HepG2 (cell line): Measurements from ENCODE around the gene ESF1. TPM values are rescaled to one million over a fixed set of nuclear protein-coding genes. Genes with fewer than 3 reads are reported as not detected.

Experiments
- ATF1 ChIP-seq: IDR thresholded peaks from 2 replicates; pipeline ENCODE4 v1.6.1; 2016; ENCODE audit warnings: mild to moderate bottlenecking, control low read depth
- CAMTA2 ChIP-seq: sonication (generic); formaldehyde crosslinking; IDR thresholded peaks from 2 replicates; pipeline ENCODE4 v1.4.0; 2020; ENCODE audit warnings: mild to moderate bottlenecking, missing genetic modification reagents, borderline replicate concordance
- CC2D1A ChIP-seq: sonication (generic); formaldehyde crosslinking; IDR thresholded peaks from 2 replicates; pipeline ENCODE4 v1.8.1; 2023; ENCODE audit warnings: mild to moderate bottlenecking, missing genetic modification reagents
- EZH2 ChIP-seq: conservative IDR thresholded peaks from 2 replicates; pipeline ENCODE4 v1.6.1; 2012; ENCODE audit warnings: mild to moderate bottlenecking, low read depth, low read length, moderate library complexity
- FOXA3 ChIP-seq: IDR thresholded peaks from 2 replicates; pipeline ENCODE4 v1.6.1; 2016; ENCODE audit warnings: missing genetic modification reagents, missing compliant biosample characterization
- GTF2F1 ChIP-seq: fragments of 150-350 bp; IDR thresholded peaks from 2 replicates; pipeline ENCODE4 v1.6.1; 2014; ENCODE audit warnings: low read length
- HNF4G ChIP-seq, 2 experiments: sonication (generic) in 1 of 2; formaldehyde crosslinking in 1 of 2; IDR thresholded peaks; 2 replicates each; pipeline versions ENCODE4 v1.4.0 to v1.6.1; 2011 to 2020; ENCODE audit warnings: borderline replicate concordance in 2 of 2, low read depth in 2 of 2, mild to moderate bottlenecking in 2 of 2, low read length in 1 of 2, missing genetic modification reagents in 1 of 2, moderate library complexity in 1 of 2
- KAT7 ChIP-seq: IDR thresholded peaks from 2 replicates; pipeline ENCODE4 v1.6.1; 2018; ENCODE audit warnings: borderline replicate concordance, missing compliant biosample characterization
- KDM4B ChIP-seq: sonication (generic); formaldehyde crosslinking; IDR thresholded peaks from 2 replicates; pipeline ENCODE4 v1.4.0; 2020; ENCODE audit warnings: missing genetic modification reagents
- KLF9 ChIP-seq: IDR thresholded peaks from 2 replicates; pipeline ENCODE4 v1.6.1; 2016; ENCODE audit warnings: low read depth
- MAFK ChIP-seq, 2 experiments: IDR thresholded peaks in 1 of 2; conservative IDR thresholded peaks in 1 of 2; 2 replicates each; pipeline ENCODE4 v1.6.1; 2011; ENCODE audit warnings: improper control_type of control experiment in 2 of 2, low read length in 2 of 2
- ONECUT2 ChIP-seq: sonication (generic); formaldehyde crosslinking; IDR thresholded peaks from 2 replicates; pipeline ENCODE4 v1.4.0; 2020; ENCODE audit warnings: missing genetic modification reagents
- PRPF4 ChIP-seq: fragments of 200-400 bp; formaldehyde crosslinking; IDR thresholded peaks from 2 replicates; pipeline ENCODE4 v1.6.1; 2016; ENCODE audit warnings: low read length, low read depth; ENCODE audit not compliant: poor library complexity, severe bottlenecking
- PTBP1 ChIP-seq: fragments of 200-400 bp; formaldehyde crosslinking; IDR thresholded peaks from 2 replicates; pipeline ENCODE4 v1.6.1; 2018; ENCODE audit warnings: low read length, low read depth; ENCODE audit not compliant: poor library complexity, severe bottlenecking
- RCOR2 ChIP-seq: IDR thresholded peaks from 2 replicates; pipeline ENCODE4 v1.6.1; 2016; ENCODE audit warnings: missing biosample characterization, missing genetic modification reagents
- SP1 ChIP-seq, 2 experiments: fragments of 450-650 bp in 1 of 2; sonication (generic) in 1 of 2; formaldehyde crosslinking in 1 of 2; IDR thresholded peaks; 2 replicates each; pipeline versions ENCODE4 v1.4.0 to v1.6.1; 2016 to 2020; ENCODE audit warnings: missing genetic modification reagents in 1 of 2
- SRF ChIP-seq: IDR thresholded peaks from 2 replicates; pipeline ENCODE4 v1.6.1; 2011; ENCODE audit warnings: mild to moderate bottlenecking, low read depth, low read length, moderate library complexity
- SRY ChIP-seq: sonication (generic); formaldehyde crosslinking; IDR thresholded peaks from 2 replicates; pipeline ENCODE4 v1.8.0; 2022; ENCODE audit warnings: mild to moderate bottlenecking, missing genetic modification reagents
- ZFAT ChIP-seq: sonication (generic); formaldehyde crosslinking; conservative IDR thresholded peaks from 2 replicates; pipeline ENCODE4 v1.8.1; 2023; ENCODE audit warnings: missing genetic modification reagents, inconsistent platforms
- ZNF121 ChIP-seq: sonication (generic); formaldehyde crosslinking; IDR thresholded peaks from 2 replicates; pipeline ENCODE4 v1.5.0; 2020; ENCODE audit warnings: mild to moderate bottlenecking, missing genetic modification reagents
- ZNF160 ChIP-seq: sonication (generic); formaldehyde crosslinking; IDR thresholded peaks from 2 replicates; pipeline ENCODE4 v1.8.0; 2022; ENCODE audit warnings: mild to moderate bottlenecking, inconsistent platforms, missing genetic modification reagents
- ZNF766 ChIP-seq: sonication (generic); formaldehyde crosslinking; IDR thresholded peaks from 2 replicates; pipeline ENCODE4 v1.5.0; 2020; ENCODE audit warnings: missing genetic modification reagents, borderline replicate concordance
- ZNF839 ChIP-seq: sonication (generic); formaldehyde crosslinking; IDR thresholded peaks from 2 replicates; pipeline ENCODE4 v1.4.0; 2020; ENCODE audit warnings: missing genetic modification reagents, mild to moderate bottlenecking, borderline replicate concordance
- polyA plus RNA-seq, 8 experiments: library from polyadenylated mRNA; depleted of rRNA in 3 of 8; stranded (reverse) in 7 of 8; unstranded in 1 of 8; fragments of >200 nt; fragmentation: Illumina TruSeq in 4 of 8; extraction: Trizol in 4 of 8; gene quantifications; 2 replicates each; pipeline versions ENCODE4 v1.2.1 to v1.2.3, GENCODE V29; 2011 to 2016; ENCODE audit warnings: low read depth in 4 of 8, missing spikeins in 1 of 8, mixed read lengths in 1 of 8; ENCODE audit not compliant: insufficient read depth in 1 of 8
- total RNA-seq, 5 experiments: library from RNA; depleted of rRNA; stranded (reverse); fragments of >200 nt; fragmentation: Illumina TruSeq; extraction: Trizol; gene quantifications; 2 replicates each; pipeline ENCODE4 v1.2.3, GENCODE V29; 2016; ENCODE audit warnings: low read depth in 1 of 5
- TF ChIP-seq, protein P1 (sequence below): sonication (generic); formaldehyde crosslinking; IDR thresholded peaks from 2 replicates; pipeline ENCODE4 v1.5.0; 2020; ENCODE audit warnings: mild to moderate bottlenecking, missing genetic modification reagents, moderate library complexity
- TF ChIP-seq, protein P2 (sequence below): sonication (generic); formaldehyde crosslinking; IDR thresholded peaks from 2 replicates; pipeline ENCODE4 v1.5.0; 2020; ENCODE audit warnings: missing genetic modification reagents
- TF ChIP-seq, protein P3 (sequence below): sonication (generic); formaldehyde crosslinking; IDR thresholded peaks from 2 replicates; pipeline ENCODE4 v1.8.0; 2022; ENCODE audit warnings: missing genetic modification reagents, mild to moderate bottlenecking, moderate library complexity, borderline replicate concordance

Gene ESF1
- total and polyA plus RNA-seq, 2 of the 13 experiments (the other 11 are each of a cell fraction or from before 2014, with no cell fraction given), result 7.3 to 66.9 TPM

DNA sequence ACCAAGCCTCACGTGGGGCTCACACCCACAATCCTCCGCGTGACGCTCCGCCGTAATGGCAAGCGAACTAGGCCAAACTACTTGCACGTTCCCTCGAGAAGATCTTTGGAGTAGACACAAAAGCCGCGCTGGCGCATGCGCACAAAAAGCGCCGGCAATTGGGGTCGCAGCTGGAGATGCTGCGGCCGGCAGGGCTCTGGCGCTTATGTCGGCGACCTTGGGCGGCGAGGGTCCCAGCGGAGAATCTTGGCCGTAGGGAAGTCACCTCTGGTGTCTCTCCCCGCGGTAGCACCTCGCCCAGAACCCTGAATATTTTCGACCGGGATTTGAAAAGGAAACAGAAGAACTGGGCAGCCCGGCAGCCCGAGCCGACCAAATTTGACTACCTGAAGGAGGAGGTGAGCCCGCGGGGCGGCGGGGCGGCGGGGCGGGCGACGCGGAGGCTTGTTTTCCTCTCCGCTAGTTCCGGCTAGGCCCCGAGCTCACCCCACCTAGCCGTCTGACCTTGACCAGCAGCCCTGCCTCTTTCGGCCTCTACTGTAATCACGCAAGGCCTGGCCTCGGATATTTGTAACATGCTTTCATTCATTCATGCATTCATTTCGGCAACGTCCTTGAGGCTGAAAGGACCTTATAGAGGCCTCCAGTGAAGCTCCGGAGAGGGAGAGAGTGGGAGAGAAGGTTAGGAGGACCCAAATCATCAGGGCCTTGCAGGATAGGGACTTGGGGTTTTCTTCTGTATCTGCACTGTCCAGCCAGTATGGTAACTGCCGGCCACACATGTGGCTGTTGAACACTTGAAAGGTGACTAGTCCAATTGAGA is at the start of gene ESF1, which contains the start of gene NDUFAF5 (continued):
- no peak for TF ChIP-seq MAFK (conservative IDR thresholded peaks at IDR 0.05 in 1 of 2, IDR thresholded peaks at IDR 0.05 in 1 of 2; ENCODE audit: low read length in 2 of 2)
- TF ChIP-seq EZH2, result no peak
- peak; percentile 95 for TF ChIP-seq SRY (CRISPR knock-in tag)
- peak; percentile 81 for TF ChIP-seq KAT7 (CRISPR knock-in tag)
- TF ChIP-seq ONECUT2 (CRISPR knock-in tag), result no peak
- peak; percentile 47; the same call in 1 of the 2 replicates for TF ChIP-seq SRF
- peak; percentile 63 for TF ChIP-seq HNF4G (IDR thresholded peaks at IDR 0.05; ENCODE audit: borderline replicate concordance, low read depth, low read length)
- peak; percentile 67 for TF ChIP-seq HNF4G (CRISPR knock-in tag; IDR thresholded peaks at IDR 0.05; ENCODE audit: borderline replicate concordance, low read depth)
- peak; percentile 13; the same call in 1 of the 2 replicates for TF ChIP-seq CC2D1A (CRISPR knock-in tag)
- TF ChIP-seq, protein P1, sequence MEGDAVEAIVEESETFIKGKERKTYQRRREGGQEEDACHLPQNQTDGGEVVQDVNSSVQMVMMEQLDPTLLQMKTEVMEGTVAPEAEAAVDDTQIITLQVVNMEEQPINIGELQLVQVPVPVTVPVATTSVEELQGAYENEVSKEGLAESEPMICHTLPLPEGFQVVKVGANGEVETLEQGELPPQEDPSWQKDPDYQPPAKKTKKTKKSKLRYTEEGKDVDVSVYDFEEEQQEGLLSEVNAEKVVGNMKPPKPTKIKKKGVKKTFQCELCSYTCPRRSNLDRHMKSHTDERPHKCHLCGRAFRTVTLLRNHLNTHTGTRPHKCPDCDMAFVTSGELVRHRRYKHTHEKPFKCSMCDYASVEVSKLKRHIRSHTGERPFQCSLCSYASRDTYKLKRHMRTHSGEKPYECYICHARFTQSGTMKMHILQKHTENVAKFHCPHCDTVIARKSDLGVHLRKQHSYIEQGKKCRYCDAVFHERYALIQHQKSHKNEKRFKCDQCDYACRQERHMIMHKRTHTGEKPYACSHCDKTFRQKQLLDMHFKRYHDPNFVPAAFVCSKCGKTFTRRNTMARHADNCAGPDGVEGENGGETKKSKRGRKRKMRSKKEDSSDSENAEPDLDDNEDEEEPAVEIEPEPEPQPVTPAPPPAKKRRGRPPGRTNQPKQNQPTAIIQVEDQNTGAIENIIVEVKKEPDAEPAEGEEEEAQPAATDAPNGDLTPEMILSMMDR (CRISPR knock-in tag), result peak; percentile 42
- TF ChIP-seq ZNF160, result peak; percentile 92
- TF ChIP-seq ATF1, result no peak; the same call in 1 of the 2 replicates
- TF ChIP-seq SP1 (IDR thresholded peaks at IDR 0.05), result no peak
- TF ChIP-seq SP1 (CRISPR knock-in tag; IDR thresholded peaks at IDR 0.05), result peak; percentile 92
- TF ChIP-seq ZNF839 (CRISPR knock-in tag), result no peak; the same call in 1 of the 2 replicates
- TF ChIP-seq, protein P2, sequence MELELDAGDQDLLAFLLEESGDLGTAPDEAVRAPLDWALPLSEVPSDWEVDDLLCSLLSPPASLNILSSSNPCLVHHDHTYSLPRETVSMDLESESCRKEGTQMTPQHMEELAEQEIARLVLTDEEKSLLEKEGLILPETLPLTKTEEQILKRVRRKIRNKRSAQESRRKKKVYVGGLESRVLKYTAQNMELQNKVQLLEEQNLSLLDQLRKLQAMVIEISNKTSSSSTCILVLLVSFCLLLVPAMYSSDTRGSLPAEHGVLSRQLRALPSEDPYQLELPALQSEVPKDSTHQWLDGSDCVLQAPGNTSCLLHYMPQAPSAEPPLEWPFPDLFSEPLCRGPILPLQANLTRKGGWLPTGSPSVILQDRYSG, result peak; percentile 96
- TF ChIP-seq KDM4B (CRISPR knock-in tag), result peak; percentile 90
- TF ChIP-seq ZNF121, result no peak; the same call in 1 of the 2 replicates
- 0 out of 2 replicates have a peak, but pooled peaks have one; percentile 24 for TF ChIP-seq CAMTA2 (CRISPR knock-in tag)
- peak; percentile 98 for TF ChIP-seq ZNF766 (CRISPR knock-in tag)
- TF ChIP-seq FOXA3, result peak; percentile 94
- TF ChIP-seq PTBP1, result no peak
- TF ChIP-seq ZFAT (CRISPR knock-in tag), result peak; percentile 83
- TF ChIP-seq PRPF4, result no peak
- peak; percentile 34; the same call in 1 of the 2 replicates for TF ChIP-seq RCOR2
- no peak for TF ChIP-seq GTF2F1
- TF ChIP-seq, protein P3, sequence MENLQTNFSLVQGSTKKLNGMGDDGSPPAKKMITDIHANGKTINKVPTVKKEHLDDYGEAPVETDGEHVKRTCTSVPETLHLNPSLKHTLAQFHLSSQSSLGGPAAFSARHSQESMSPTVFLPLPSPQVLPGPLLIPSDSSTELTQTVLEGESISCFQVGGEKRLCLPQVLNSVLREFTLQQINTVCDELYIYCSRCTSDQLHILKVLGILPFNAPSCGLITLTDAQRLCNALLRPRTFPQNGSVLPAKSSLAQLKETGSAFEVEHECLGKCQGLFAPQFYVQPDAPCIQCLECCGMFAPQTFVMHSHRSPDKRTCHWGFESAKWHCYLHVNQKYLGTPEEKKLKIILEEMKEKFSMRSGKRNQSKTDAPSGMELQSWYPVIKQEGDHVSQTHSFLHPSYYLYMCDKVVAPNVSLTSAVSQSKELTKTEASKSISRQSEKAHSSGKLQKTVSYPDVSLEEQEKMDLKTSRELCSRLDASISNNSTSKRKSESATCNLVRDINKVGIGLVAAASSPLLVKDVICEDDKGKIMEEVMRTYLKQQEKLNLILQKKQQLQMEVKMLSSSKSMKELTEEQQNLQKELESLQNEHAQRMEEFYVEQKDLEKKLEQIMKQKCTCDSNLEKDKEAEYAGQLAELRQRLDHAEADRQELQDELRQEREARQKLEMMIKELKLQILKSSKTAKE (CRISPR knock-in tag), result peak; percentile 82; the same call in 1 of the 2 replicates
- peak; percentile 96 for TF ChIP-seq KLF9
